NAMALWA (cell line): ENCODE data around the gene PTPRN2.

Source experiments
- DNase-seq: peaks from one replicate; pipeline ENCODE4 v3.0.0-alpha.2; 2015; ENCODE audit warnings: low spot score

The PTPRN2 gene

GRCh38 chr7:158135931-158136330, 451.7 kb downstream of the PTPRN2 start:
- no peak for DNase-seq

GRCh38 chr7:158134824-158135223, 452.8 kb downstream of the PTPRN2 start:
- DNase-seq: no peak

GRCh38 chr7:158133515-158134271, 453.9 kb downstream of the PTPRN2 start:
- no peak for DNase-seq

GRCh38 chr7:158133057-158133456, 454.6 kb downstream of the PTPRN2 start:
- no peak for DNase-seq

- DNase-seq: no peak
These were observed 457.6 kb downstream of the PTPRN2 start for GRCh38 chr7:158130023-158130409.

GRCh38 chr7:158129037-158130022, 458.3 kb downstream of the PTPRN2 start:
- no peak for DNase-seq

- DNase-seq: no peak
These were observed 459.1 kb downstream of the PTPRN2 start for GRCh38 chr7:158128572-158128971.

- no peak for DNase-seq
These were observed 460.4 kb downstream of the PTPRN2 start for GRCh38 chr7:158127241-158127640.

- DNase-seq: no peak
These were observed 461.0 kb downstream of the PTPRN2 start for GRCh38 chr7:158126661-158127060.

GRCh38 chr7:158125721-158126120, 461.9 kb downstream of the PTPRN2 start:
- no peak for DNase-seq

- no peak for DNase-seq
These were observed 462.5 kb downstream of the PTPRN2 start for GRCh38 chr7:158125091-158125490.

GRCh38 chr7:158124671-158125079, 462.9 kb downstream of the PTPRN2 start:
- no peak for DNase-seq

GRCh38 chr7:158123753-158124152, 463.9 kb downstream of the PTPRN2 start:
- DNase-seq: no peak

GRCh38 chr7:158123214-158123613, 464.4 kb downstream of the PTPRN2 start:
- DNase-seq: no peak

- DNase-seq: no peak
These were observed 466.1 kb downstream of the PTPRN2 start for GRCh38 chr7:158121441-158122045.

- DNase-seq: no peak
These were observed 466.9 kb downstream of the PTPRN2 start for GRCh38 chr7:158120716-158121115.

GRCh38 chr7:158120316-158120715, 467.3 kb downstream of the PTPRN2 start:
- DNase-seq: no peak

- no peak for DNase-seq
These were observed 470.0 kb downstream of the PTPRN2 start for GRCh38 chr7:158117341-158118222.

- no peak for DNase-seq
These were observed 471.4 kb downstream of the PTPRN2 start for GRCh38 chr7:158116235-158116634.

- DNase-seq: no peak
These were observed 473.4 kb downstream of the PTPRN2 start for GRCh38 chr7:158114056-158114850.
